Measurements from ENCODE around the gene ARMH3.
"Not testable (repeated sequence)": the region's sequence is repeated elsewhere in the genome, so short reads cannot be mapped to it uniquely, and the experiment has no call there.

ARMH3 gene

GRCh38 chr10:101986624-101986971, 69.4 kb downstream of the ARMH3 start:
- FAIRE-seq (no peak), DNase-seq (ENCODE audit: low spot score) (no peak)

DNA sequence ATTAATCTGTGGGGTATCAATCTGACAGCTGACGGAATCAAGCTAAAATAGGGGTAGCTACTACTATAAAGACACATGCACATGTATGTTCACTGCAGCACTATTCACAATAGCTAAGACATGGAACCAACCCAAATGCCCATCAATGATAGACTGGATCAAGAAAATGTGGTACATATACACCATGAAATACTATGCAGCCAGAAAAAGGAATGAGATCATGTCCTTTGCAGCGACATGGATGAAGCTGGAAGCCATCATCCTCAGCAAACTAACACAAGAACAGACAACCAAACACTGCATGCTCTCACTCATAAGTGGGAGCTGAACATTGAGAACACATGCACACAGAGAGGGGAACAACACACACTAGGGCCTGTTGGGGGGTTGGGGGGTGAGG, 75.3 kb downstream of the ARMH3 start:
- FAIRE-seq; DNase-seq (ENCODE audit: low spot score): not testable (repeated sequence)

GRCh38 chr10:101974091-101974971, 81.6 kb downstream of the ARMH3 start:
- DNase-seq (ENCODE audit: low spot score): no peak
- FAIRE-seq: no peak

GRCh38 chr10:101972761-101973160, 83.2 kb downstream of the ARMH3 start:
- FAIRE-seq (no peak), DNase-seq (ENCODE audit: low spot score) (no peak)

- no peak for DNase-seq (ENCODE audit: low spot score)
Measured at GRCh38 chr10:101969412-101969922, 86.5 kb downstream of the ARMH3 start.

DNA sequence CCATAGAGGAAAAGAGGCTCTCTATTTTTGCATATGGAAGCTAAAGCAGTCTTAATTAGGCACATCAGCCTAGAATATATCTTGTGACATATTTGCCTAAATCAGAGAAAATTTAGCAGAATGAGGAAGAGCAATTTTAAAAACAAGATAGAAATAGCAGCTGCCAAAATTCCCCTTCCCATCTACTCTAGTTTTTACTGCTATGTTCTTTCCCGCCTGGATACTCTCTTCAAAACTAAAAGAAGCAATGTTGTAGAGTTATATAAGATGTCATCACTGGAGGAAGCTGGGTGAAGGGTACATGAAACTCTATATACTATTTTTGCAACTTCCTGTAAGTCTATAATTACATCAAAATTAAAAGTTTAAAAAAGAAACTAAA, 87.0 kb downstream of the ARMH3 start:
- no peak for FAIRE-seq
- no peak for DNase-seq (ENCODE audit: low spot score)

More at GRCh38 chr10:101969412-101969922, 86.5 kb downstream of the ARMH3 start:
- no peak for FAIRE-seq

- no peak for FAIRE-seq
Measured at GRCh38 chr10:101968286-101968939, 87.6 kb downstream of the ARMH3 start.

GRCh38 chr10:101967713-101968112, 88.3 kb downstream of the ARMH3 start:
- DNase-seq (ENCODE audit: low spot score) (no peak), FAIRE-seq (no peak)

More at GRCh38 chr10:101968286-101968939, 87.6 kb downstream of the ARMH3 start:
- DNase-seq (ENCODE audit: low spot score): no peak

DNA sequence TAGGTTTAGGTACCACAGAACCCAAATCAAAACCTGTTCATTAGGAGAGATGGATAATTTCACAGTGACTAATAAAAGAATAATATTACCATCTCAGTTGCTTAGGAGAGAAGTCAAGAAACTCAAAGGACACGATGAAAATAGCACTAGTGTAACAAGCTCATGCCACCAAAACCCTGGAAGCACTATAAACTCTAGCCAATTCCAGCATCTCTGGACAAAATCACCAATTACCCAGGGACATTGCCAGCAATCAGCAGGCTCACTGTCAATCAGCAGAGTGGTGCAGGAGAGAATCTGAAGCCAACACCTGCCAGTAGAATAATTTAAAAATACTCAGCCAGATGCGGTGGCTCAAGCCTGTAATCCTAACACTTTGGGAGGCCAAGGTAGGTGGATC, 88.9 kb downstream of the ARMH3 start:
- FAIRE-seq (no peak), DNase-seq (ENCODE audit: low spot score) (no peak)

DNA sequence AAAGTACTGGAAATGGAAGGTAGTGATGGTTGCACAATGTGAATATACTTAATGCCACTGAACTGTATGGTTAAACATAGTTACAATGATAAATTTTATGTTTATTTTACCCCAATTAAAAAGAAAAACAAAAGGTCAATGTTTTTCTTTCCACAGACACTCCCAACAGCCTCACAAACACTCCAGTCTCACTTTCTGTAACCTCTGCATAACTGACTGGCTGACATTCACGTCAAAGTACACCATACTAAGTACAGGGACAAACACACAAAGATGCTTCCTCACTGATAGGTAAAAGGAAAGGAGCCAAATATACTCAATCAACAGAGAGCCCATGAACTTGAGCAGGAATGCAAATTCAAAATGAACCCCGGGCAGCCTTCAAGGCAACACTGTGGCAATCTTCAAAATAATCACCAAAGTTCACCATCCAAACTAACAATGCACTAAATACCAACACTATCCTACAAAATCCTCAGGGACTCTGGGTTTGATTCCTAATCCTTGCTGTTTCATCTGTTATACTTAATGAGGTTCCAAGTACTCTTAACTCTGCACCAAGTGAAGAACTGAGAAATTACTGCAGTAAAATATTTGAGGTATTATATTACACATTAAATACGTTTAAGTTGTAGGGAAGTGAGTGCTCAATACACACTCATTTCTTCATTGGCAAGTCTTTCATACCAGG, 90.8 kb downstream of the ARMH3 start:
- no peak for DNase-seq (ENCODE audit: low spot score)
- no peak for FAIRE-seq

GRCh38 chr10:101961591-101962498, 94.1 kb downstream of the ARMH3 start:
- FAIRE-seq (no peak), DNase-seq (ENCODE audit: low spot score) (no peak)

- FAIRE-seq (no peak), DNase-seq (ENCODE audit: low spot score) (no peak)
Measured at GRCh38 chr10:101960879-101961395, 95.0 kb downstream of the ARMH3 start.

DNA sequence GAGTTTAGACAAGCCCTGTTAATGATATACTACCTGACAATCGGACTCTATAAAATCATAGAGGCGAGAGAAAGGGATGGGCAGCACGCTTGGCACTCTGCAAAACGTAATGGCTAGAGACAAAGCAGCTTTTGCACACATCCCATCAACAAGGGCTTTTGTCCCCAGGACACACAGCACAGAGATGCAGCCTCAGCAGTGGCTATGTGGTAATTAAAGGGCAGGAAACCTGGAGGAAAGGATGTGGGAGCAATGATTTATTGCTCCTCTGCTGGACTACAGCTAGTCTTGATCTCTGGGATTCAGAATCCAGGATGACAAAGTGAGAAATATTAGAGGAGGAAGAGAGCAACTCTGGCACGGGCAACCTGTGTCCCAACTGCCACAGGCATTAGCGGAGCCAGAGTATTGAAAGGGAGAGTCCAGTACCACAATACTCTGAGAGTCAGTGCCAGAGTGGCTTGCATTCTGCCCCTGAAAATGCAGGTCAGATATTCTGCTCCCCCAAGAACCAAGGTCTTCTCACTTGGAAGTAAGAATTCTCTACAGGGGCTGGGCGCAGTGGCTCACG, 96.5 kb downstream of the ARMH3 start:
- DNase-seq (ENCODE audit: low spot score) (no peak), FAIRE-seq (no peak)

DNA sequence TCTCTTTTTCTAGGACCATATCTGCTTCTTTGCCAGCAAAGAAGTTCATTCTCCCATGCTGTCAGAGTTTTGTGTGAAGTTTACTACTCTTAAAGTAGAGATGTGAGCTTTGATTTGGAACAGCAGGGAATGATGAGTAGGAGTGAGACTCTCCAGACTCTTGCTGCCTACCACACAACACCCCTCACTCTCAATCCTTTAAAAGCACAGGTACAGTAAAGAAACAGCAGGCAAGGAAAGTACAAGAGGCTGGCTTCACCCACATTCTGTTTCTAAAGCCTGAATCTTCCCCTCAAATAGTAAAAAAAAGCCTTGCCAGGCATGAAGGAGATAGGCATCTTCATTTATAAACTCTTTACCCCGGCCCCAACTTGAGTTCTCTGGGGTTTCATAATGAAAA, 97.3 kb downstream of the ARMH3 start:
- DNase-seq (ENCODE audit: low spot score): no peak
- FAIRE-seq: no peak

DNA sequence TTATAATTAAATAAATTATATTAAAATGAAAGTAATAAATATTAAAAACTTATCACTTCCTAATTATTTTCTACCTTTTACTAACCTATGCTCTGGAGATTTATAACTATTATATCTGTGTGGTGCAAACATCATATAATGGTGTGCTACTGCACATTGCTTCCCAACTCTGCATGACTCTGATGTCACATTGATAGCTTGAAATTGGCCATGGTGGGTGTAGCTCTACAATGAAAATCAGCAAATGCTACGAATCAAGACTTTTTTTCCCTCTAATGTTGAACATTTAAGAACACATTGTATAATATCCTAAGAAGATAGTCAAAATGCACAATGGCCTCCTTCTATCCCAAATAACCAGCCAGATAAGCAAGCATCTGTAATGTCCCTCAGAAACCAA, 99.1 kb downstream of the ARMH3 start:
- FAIRE-seq (no peak), DNase-seq (ENCODE audit: low spot score) (no peak)

DNA sequence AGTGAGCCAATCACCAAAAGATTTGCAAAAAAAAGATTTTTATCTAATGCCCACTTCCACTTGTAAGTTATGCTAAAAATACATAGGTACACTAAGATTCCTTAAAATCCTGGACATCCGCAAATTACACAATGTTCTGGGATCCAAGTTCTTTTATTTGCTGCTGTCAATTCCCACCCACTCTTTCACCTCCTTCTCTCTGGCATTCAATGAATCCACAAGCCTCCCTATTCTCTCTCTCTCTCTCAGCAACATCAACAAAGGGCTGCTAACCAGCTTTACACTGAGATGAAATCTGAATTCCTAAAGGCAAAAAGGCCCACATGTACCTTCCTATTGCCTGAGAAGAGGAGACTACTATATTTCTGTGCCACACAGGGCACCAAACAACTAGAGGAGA, 99.9 kb downstream of the ARMH3 start:
- no peak for DNase-seq (ENCODE audit: low spot score)
- FAIRE-seq: no peak

GRCh38 chr10:101952191-101952590, 103.8 kb downstream of the ARMH3 start:
- DNase-seq (ENCODE audit: low spot score): no peak
- no peak for FAIRE-seq

DNA sequence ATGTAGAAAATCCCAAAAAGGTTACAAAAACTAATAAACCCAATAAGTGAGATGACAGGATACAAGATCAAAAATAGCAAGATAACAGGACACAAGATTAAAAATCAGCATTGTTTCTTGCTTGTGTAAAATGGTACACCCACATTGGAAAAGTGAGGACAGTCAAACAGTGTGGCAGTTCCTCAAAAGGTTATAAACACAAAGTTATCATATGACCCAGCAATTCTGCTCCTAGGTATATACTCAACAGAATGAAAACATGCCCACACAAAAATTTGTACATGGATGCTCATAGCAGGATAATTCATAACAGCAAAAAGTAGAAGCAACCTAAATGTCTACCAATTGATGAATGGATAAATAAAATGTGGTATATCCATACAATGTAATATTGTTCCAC, 105.8 kb downstream of the ARMH3 start:
- DNase-seq (ENCODE audit: low spot score) (no peak), FAIRE-seq (no peak)

GRCh38 chr10:101941871-101942270, 114.1 kb downstream of the ARMH3 start:
- no peak for FAIRE-seq
- DNase-seq (ENCODE audit: low spot score): no peak

DNA sequence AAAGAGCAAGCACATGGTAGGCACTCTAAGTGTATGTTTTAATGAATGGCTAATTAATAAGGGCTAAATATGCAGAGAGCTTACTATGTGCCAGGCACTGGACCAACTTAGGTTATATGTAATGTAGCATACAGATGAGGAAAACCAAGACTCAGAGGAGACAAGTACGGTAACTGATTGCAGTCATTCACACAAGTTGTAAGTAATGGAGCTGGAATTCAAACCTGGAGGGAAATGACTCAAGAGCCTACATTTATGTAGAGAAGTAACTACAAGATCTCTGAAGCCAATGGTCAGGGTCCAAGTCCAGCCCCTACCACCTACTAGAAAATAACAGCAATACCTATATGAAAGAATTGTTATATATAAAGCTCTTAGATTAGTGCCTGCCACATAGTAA, 115.1 kb downstream of the ARMH3 start:
- DNase-seq (ENCODE audit: low spot score): no peak
- FAIRE-seq: no peak
